IMR-90 (cell line): ENCODE measurements around the gene CDA. TPM values are rescaled to one million over a fixed set of nuclear protein-coding genes. Genes with fewer than 3 reads are reported as not detected.

Source experiments
- ATAC-seq: fragments of 200-7000 bp; cut with Tn5 transposase; 2 replicates; pipeline ENCODE4 v1.9.1; 2020; ENCODE audit warnings: low read depth, mild to moderate bottlenecking, moderate library complexity
- BruUV-seq: library from RNA; stranded (reverse); fragments of 400-500 nt; replicated peaks from 2 replicates; lab custom pipeline; 2021; lab: Mats Ljungman, UMichigan
- CTCF ChIA-PET: fragments of 300-600 bp; formaldehyde crosslinking; extraction: SDS; loops from one replicate; lab custom pipeline; 2021; ENCODE audit warnings: antibody characterized with exemption; lab: Yijun Ruan, JAX
- POLR2A ChIA-PET: fragments of 300-600 bp; sonication (Branson Sonifier 250); formaldehyde crosslinking; loops from one replicate; lab custom pipeline; 2022; ENCODE audit warnings: antibody characterized with exemption; ENCODE audit not compliant: unreplicated experiment; lab: Charles Lee
- DNase-seq: peaks from one replicate; pipeline ENCODE4 v3.0.0; 2013
- H2AFZ ChIP-seq: replicated peaks from 2 replicates; pipeline ENCODE3; 2013; ENCODE audit warnings: low read length, mild to moderate bottlenecking; ENCODE audit not compliant: poor library complexity
- H2AK5ac ChIP-seq: 2 replicates; pipeline ENCODE4 v1.6.1; 2013; ENCODE audit warnings: low read depth, low read length, inconsistent platforms
- H2AK9ac ChIP-seq: replicated peaks from 2 replicates; pipeline ENCODE3; 2013; ENCODE audit warnings: mild to moderate bottlenecking, low read depth, low read length, moderate library complexity; ENCODE audit not compliant: poor library complexity
- H2BK120ac ChIP-seq: 2 replicates; pipeline ENCODE4 v1.6.1; 2013; ENCODE audit warnings: low read depth, low read length, inconsistent platforms
- H2BK15ac ChIP-seq: 3 replicates; pipeline ENCODE4 v1.6.1; 2013; ENCODE audit warnings: low read depth, low read length, inconsistent platforms
- H2BK20ac ChIP-seq: 2 replicates; pipeline ENCODE4 v1.6.1; 2013; ENCODE audit warnings: low read depth, mild to moderate bottlenecking, inconsistent platforms, low read length, moderate library complexity
- H2BK5ac ChIP-seq: 2 replicates; pipeline ENCODE4 v1.6.1; 2013; ENCODE audit warnings: mild to moderate bottlenecking, low read depth, low read length, inconsistent platforms; ENCODE audit not compliant: poor library complexity, severe bottlenecking
- H3K14ac ChIP-seq: replicated peaks from 2 replicates; pipeline ENCODE4 v1.6.1; 2013; ENCODE audit warnings: low read depth, low read length, inconsistent platforms
- H3K18ac ChIP-seq: 2 replicates; pipeline ENCODE4 v1.6.1; 2013; ENCODE audit warnings: low read depth, low read length, control low read depth
- H3K23ac ChIP-seq: 2 replicates; pipeline ENCODE4 v1.6.1; 2013; ENCODE audit warnings: low read depth, low read length, inconsistent platforms
- H3K27ac ChIP-seq: 2 replicates; pipeline ENCODE4 v1.5.1; 2013; ENCODE audit warnings: mild to moderate bottlenecking, control low read depth, low read length; ENCODE audit not compliant: insufficient read depth
- H3K27me3 ChIP-seq: 2 replicates; pipeline ENCODE4 v1.6.1; 2013; ENCODE audit warnings: low read length; ENCODE audit not compliant: control insufficient read depth, insufficient read depth
- H3K36me3 ChIP-seq: 2 replicates; pipeline ENCODE4 v1.6.1; 2013; ENCODE audit warnings: low read length, mixed read lengths; ENCODE audit not compliant: control insufficient read depth, insufficient read depth
- H3K4ac ChIP-seq: 2 replicates; pipeline ENCODE4 v1.6.1; 2013; ENCODE audit warnings: low read depth, low read length, inconsistent platforms
- H3K4me1 ChIP-seq: 2 replicates; pipeline ENCODE4 v1.6.1; 2013; ENCODE audit warnings: low read length, mixed read lengths; ENCODE audit not compliant: control insufficient read depth, insufficient read depth
- H3K4me2 ChIP-seq: 2 replicates; pipeline ENCODE4 v1.6.1; 2013; ENCODE audit warnings: low read depth, mild to moderate bottlenecking, control low read depth, low read length, moderate library complexity
- H3K4me3 ChIP-seq: 2 replicates; pipeline ENCODE4 v1.5.1; 2013; ENCODE audit warnings: low read depth, mild to moderate bottlenecking, control low read depth, low read length, moderate library complexity; ENCODE audit not compliant: insufficient read depth
- H3K56ac ChIP-seq: 2 replicates; pipeline ENCODE4 v1.6.1; 2013; ENCODE audit warnings: low read length, inconsistent platforms; ENCODE audit not compliant: insufficient read depth; ENCODE audit errors: extremely low read depth
- H3K79me1 ChIP-seq, 2 experiments: 2 replicates each; pipeline ENCODE4 v1.6.1; 2013; ENCODE audit warnings: low read length in 2 of 2, inconsistent platforms in 1 of 2, low read depth in 1 of 2
- H3K9ac ChIP-seq: 2 replicates; pipeline ENCODE4 v1.6.1; 2013; ENCODE audit warnings: low read depth, low read length, control low read depth
- H3K9me1 ChIP-seq: 2 replicates; pipeline ENCODE4 v1.6.1; 2013; ENCODE audit warnings: low read length, inconsistent platforms; ENCODE audit not compliant: insufficient read depth
- H3K9me3 ChIP-seq: 2 replicates; pipeline ENCODE4 v1.6.1; 2013; ENCODE audit warnings: low read length; ENCODE audit not compliant: control insufficient read depth, insufficient read depth
- H4K20me1 ChIP-seq: 2 replicates; pipeline ENCODE4 v1.6.1; 2013; ENCODE audit warnings: low read length, inconsistent platforms; ENCODE audit not compliant: insufficient read depth
- H4K5ac ChIP-seq: 2 replicates; pipeline ENCODE4 v1.6.1; 2013; ENCODE audit warnings: mild to moderate bottlenecking, low read depth, low read length, control low read depth
- H4K8ac ChIP-seq, 2 experiments: 2 replicates each; pipeline ENCODE4 v1.6.1; 2013; ENCODE audit warnings: low read depth in 2 of 2, low read length in 2 of 2, control low read depth in 1 of 2, inconsistent platforms in 1 of 2
- H4K91ac ChIP-seq: 2 replicates; pipeline ENCODE4 v1.6.1; 2013; ENCODE audit warnings: low read depth, low read length, inconsistent platforms; ENCODE audit not compliant: insufficient read depth
- CHD1 ChIP-seq: IDR thresholded peaks from 2 replicates; pipeline ENCODE4 v1.6.1; 2012; ENCODE audit warnings: low read depth, low read length, improper control_type of control experiment
- ELK1 ChIP-seq: fragments of 150-350 bp; IDR thresholded peaks from 2 replicates; pipeline ENCODE4 v1.6.1; 2016; ENCODE audit warnings: low read depth, mild to moderate bottlenecking, low read length, moderate library complexity, borderline replicate concordance
- FOS ChIP-seq: fragments of 150-350 bp; IDR thresholded peaks from 2 replicates; pipeline ENCODE4 v1.6.1; 2016; ENCODE audit warnings: low read depth, low read length
- MAFK ChIP-seq: IDR thresholded peaks from 2 replicates; pipeline ENCODE4 v1.6.1; 2012; ENCODE audit warnings: low read depth, low read length, improper control_type of control experiment
- MAZ ChIP-seq: IDR thresholded peaks from 2 replicates; pipeline ENCODE4 v1.6.1; 2012; ENCODE audit warnings: low read depth, mild to moderate bottlenecking, low read length, improper control_type of control experiment, moderate library complexity, borderline replicate concordance
- MXI1 ChIP-seq: IDR thresholded peaks from 2 replicates; pipeline ENCODE4 v1.6.1; 2012; ENCODE audit warnings: low read depth, mild to moderate bottlenecking, low read length, moderate library complexity, borderline replicate concordance
- NFE2L2 ChIP-seq: fragments of 150-350 bp; IDR thresholded peaks from 2 replicates; pipeline ENCODE4 v1.6.1; 2016; ENCODE audit warnings: low read depth, mild to moderate bottlenecking, low read length
- POLR2A ChIP-seq: IDR thresholded peaks from 2 replicates; pipeline ENCODE4 v1.6.1; 2012; ENCODE audit warnings: mild to moderate bottlenecking, low read depth, low read length
- RAD21 ChIP-seq: IDR thresholded peaks from 2 replicates; pipeline ENCODE4 v1.6.1; 2012; ENCODE audit warnings: low read length, improper control_type of control experiment
- RCOR1 ChIP-seq: IDR thresholded peaks from 2 replicates; pipeline ENCODE4 v1.6.1; 2012; ENCODE audit warnings: mild to moderate bottlenecking, low read length, improper control_type of control experiment; ENCODE audit not compliant: insufficient replicate concordance
- SMC3 ChIP-seq: fragments of 150-350 bp; IDR thresholded peaks from 2 replicates; pipeline ENCODE4 v1.6.1; 2016; ENCODE audit warnings: low read depth, mild to moderate bottlenecking, antibody characterized with exemption, low read length, moderate library complexity
- USF2 ChIP-seq: fragments of 150-350 bp; IDR thresholded peaks from 2 replicates; pipeline ENCODE4 v1.6.1; 2017; ENCODE audit warnings: mild to moderate bottlenecking, antibody characterized with exemption, low read length, low read depth
- WGBS, 2 experiments: methylation state at CpG; one replicate each; pipeline versions ENCODE4 v1.1.5 to v1.1.7; 2013; ENCODE audit warnings: missing lambda C conversion rate in 2 of 2; ENCODE audit not compliant: insufficient read length in 1 of 2; ENCODE audit errors: extremely low coverage in 2 of 2; 5-methylcytosine and 5-hydroxymethylcytosine counted together
- dilution Hi-C: fragments of 300-500 bp; cut with HindIII; formaldehyde crosslinking; loops from one replicate; pipeline ENCODE4 v1.14.3; 2018; ENCODE audit warnings: low sequenced_read_pairs; ENCODE audit not compliant: unreplicated experiment
- in situ Hi-C: fragments of 300-500 bp; cut with MboI; formaldehyde crosslinking; loops from 3 replicates; pipeline ENCODE4 v1.14.3; 2019; ENCODE audit warnings: low sequenced_read_pairs, inconsistent platforms, mixed read lengths
- intact Hi-C: fragments of 100-400 bp; cut with micrococcal nuclease; formaldehyde crosslinking; loops from 2 replicates; pipeline ENCODE4 v1.10.0; 2022
- polyA plus RNA-seq, 3 experiments: library from polyadenylated mRNA; depleted of rRNA; stranded (reverse); fragments of >200 nt; gene quantifications; 2 replicates each; pipeline ENCODE4 v1.2.3, GENCODE V29; 2012; ENCODE audit warnings: low replicate concordance in 1 of 3
- total RNA-seq: library from RNA; depleted of rRNA; stranded (reverse); fragments of >200 nt; gene quantifications from 2 replicates; pipeline ENCODE4 v1.2.3, GENCODE V29; 2012
- TF ChIP-seq, protein P1 (sequence below): conservative IDR thresholded peaks from 2 replicates; pipeline ENCODE4 v1.5.1; 2012; ENCODE audit warnings: mild to moderate bottlenecking, low read depth, low read length, improper control_type of control experiment

The CDA gene
- total and polyA plus RNA-seq, 2 of the 4 experiments (the other 2 are of a cell fraction) = 0.90 to 9.4 TPM

DNA sequence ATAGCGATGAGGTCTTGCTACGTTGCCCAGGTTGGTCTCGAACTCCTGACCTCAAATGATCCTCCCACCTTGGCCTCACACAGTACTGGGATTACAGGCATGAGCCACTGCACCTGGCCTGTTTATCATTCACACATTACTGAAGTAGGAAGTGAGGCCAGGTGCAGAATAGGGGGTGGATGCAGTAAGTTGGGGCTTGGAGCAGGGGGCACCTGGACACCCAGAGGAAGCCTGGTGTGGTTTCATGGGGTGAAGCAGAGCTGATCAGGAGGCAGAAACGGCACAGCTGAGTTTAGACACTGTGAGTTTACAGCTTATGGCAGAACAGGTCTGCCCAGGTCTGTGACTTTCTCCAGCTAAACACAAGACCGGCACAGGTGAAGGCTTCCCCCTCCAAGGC is 4.9 kb downstream of the CDA start:
- no peaks in the 10 kb centered on the region for H3K9me3 ChIP-seq
- no TSS peak for BruUV-seq
- H3K27me3 ChIP-seq = peaks cover 8% of the 10 kb centered on the region; the same call in 1 of the 2 replicates
- no peak overlapping the region for H2BK120ac ChIP-seq
- no peak overlapping the region for H4K91ac ChIP-seq
- no peak overlapping the region for H3K9ac ChIP-seq
- ChIA-PET CTCF (no interaction called here), POLR2A (no interaction called here)
- TF ChIP-seq RCOR1 (no peak), POLR2A (no peak), CHD1 (no peak), FOS (no peak), SMC3 (no peak), USF2 (no peak), RAD21 (no peak), NFE2L2 (no peak), MAFK (no peak), MAZ (no peak), MXI1 (no peak), ELK1 (no peak)
- TF ChIP-seq, protein P1, sequence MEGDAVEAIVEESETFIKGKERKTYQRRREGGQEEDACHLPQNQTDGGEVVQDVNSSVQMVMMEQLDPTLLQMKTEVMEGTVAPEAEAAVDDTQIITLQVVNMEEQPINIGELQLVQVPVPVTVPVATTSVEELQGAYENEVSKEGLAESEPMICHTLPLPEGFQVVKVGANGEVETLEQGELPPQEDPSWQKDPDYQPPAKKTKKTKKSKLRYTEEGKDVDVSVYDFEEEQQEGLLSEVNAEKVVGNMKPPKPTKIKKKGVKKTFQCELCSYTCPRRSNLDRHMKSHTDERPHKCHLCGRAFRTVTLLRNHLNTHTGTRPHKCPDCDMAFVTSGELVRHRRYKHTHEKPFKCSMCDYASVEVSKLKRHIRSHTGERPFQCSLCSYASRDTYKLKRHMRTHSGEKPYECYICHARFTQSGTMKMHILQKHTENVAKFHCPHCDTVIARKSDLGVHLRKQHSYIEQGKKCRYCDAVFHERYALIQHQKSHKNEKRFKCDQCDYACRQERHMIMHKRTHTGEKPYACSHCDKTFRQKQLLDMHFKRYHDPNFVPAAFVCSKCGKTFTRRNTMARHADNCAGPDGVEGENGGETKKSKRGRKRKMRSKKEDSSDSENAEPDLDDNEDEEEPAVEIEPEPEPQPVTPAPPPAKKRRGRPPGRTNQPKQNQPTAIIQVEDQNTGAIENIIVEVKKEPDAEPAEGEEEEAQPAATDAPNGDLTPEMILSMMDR = no peak
- no peak overlapping the region for H2AFZ ChIP-seq
- no peak overlapping the region for H3K4me2 ChIP-seq
- H3K4me3 ChIP-seq = no peak overlapping the region
- no peak overlapping the region for H3K18ac ChIP-seq
- H3K14ac ChIP-seq = no peak overlapping the region
- no peaks in the 10 kb centered on the region for H3K36me3 ChIP-seq
- ATAC-seq = no peak
- H3K4me1 ChIP-seq = peaks cover 16% of the 10 kb centered on the region
- WGBS, 2 experiments = 80% methylated on average over 1 of the region's 5 CpGs; no CpG with 5 or more reads in 1 of the 2 experiments
- dilution Hi-C loops (no loop called here), in situ Hi-C loops (no loop called here), intact Hi-C loops (no loop called here)
- H2AK9ac ChIP-seq = no peak overlapping the region
- no peaks in the 10 kb centered on the region for H4K20me1 ChIP-seq
- no peak overlapping the region for H2AK5ac ChIP-seq
- no peak overlapping the region for H2BK20ac ChIP-seq
- H3K4ac ChIP-seq = no peak overlapping the region
- no peak overlapping the region for H3K23ac ChIP-seq
- H3K56ac ChIP-seq = no peak overlapping the region
- no peak overlapping the region for H4K5ac ChIP-seq
- H3K9me1 ChIP-seq = 0 out of 2 replicates have a peak, but pooled peaks cover 3% of the 10 kb centered on the region
- H3K27ac ChIP-seq = no peak overlapping the region
- no peak overlapping the region for H2BK15ac ChIP-seq
- no peaks in the 10 kb centered on the region for H3K79me1 ChIP-seq
- DNase-seq = no peak
- H2BK5ac ChIP-seq = no peak overlapping the region
- H4K8ac ChIP-seq = no peak overlapping the region
